K562 (cell line): ENCODE data around the gene PRM2. TPM values are rescaled to one million over a fixed set of nuclear protein-coding genes. Genes with fewer than 3 reads are reported as not detected.

Source experiments
- ATAC-seq: fragments of 200-7000 bp; cut with Tn5 transposase; 3 replicates; pipeline ENCODE4 v1.9.1; 2020; ENCODE audit warnings: moderate library complexity
- BruUV-seq: library from RNA; stranded (reverse); fragments of 400-500 nt; replicated peaks from 2 replicates; lab custom pipeline; 2021; lab: Mats Ljungman, UMichigan
- CTCF ChIA-PET: fragments of 300-600 bp; formaldehyde crosslinking; extraction: SDS; loops from one replicate; lab custom pipeline; 2021; ENCODE audit warnings: low intra/inter-chr PET ratio; lab: Yijun Ruan, JAX
- POLR2A ChIA-PET: fragments of 300-600, 350-650 bp; sonication (Branson Sonifier 250); formaldehyde crosslinking; extraction: SDS; loops from one replicate; lab custom pipeline; 2021; ENCODE audit warnings: antibody characterized with exemption, inconsistent platforms; lab: Yijun Ruan, JAX
- DNase-seq, 4 experiments: peaks; one replicate each; pipeline versions ENCODE4 v3.0.0 to v3.0.0-alpha.2; 2011 to 2018; ENCODE audit warnings: low spot score in 3 of 4, mixed read lengths in 3 of 4; ENCODE audit errors: extremely low read depth in 1 of 4
- FAIRE-seq: peaks from 2 replicates; lab custom pipeline; 2011; peaks lifted over from hg19 to GRCh38; lab: Jason Lieb, UNC
- H2AFZ ChIP-seq: 2 replicates; pipeline ENCODE4 v1.6.0; 2011; ENCODE audit warnings: low read depth, low read length, control low read depth, inconsistent platforms
- H3K27ac ChIP-seq: fragments of 200-600 bp; 3 replicates; pipeline ENCODE4 v1.8.0; 2011; ENCODE audit warnings: low read depth, mild to moderate bottlenecking, control low read depth, inconsistent platforms, low read length, moderate library complexity, mixed read lengths; ENCODE audit errors: extremely low read depth
- H3K27me3 ChIP-seq, 2 experiments: fragments of 300-600 bp in 1 of 2; 2 replicates in 1 of 2; 3 replicates in 1 of 2; pipeline versions ENCODE4 v1.6.0 to v1.8.0; 2011; ENCODE audit warnings: inconsistent platforms in 2 of 2, low read length in 2 of 2, mild to moderate bottlenecking in 1 of 2, mixed read lengths in 1 of 2, moderate library complexity in 1 of 2; ENCODE audit not compliant: control insufficient read depth in 2 of 2, insufficient read depth in 2 of 2
- H3K36me3 ChIP-seq: fragments of 300-600 bp; 3 replicates; pipeline ENCODE4 v1.8.0; 2011; ENCODE audit warnings: mild to moderate bottlenecking, low read length, inconsistent platforms; ENCODE audit not compliant: control insufficient read depth, insufficient read depth
- H3K4me1 ChIP-seq, 2 experiments: fragments of 200-600 bp in 1 of 2; replicated peaks in 1 of 2; 2 replicates in 1 of 2; 3 replicates in 1 of 2; pipeline versions ENCODE4 v1.5.1 to v1.8.0; 2011; ENCODE audit warnings: inconsistent platforms in 2 of 2, low read length in 2 of 2, mild to moderate bottlenecking in 1 of 2, mixed read lengths in 1 of 2, moderate library complexity in 1 of 2; ENCODE audit not compliant: control insufficient read depth in 2 of 2, insufficient read depth in 2 of 2
- H3K4me2 ChIP-seq: 2 replicates; pipeline ENCODE4 v1.6.1; 2011; ENCODE audit warnings: low read length, control low read depth, inconsistent platforms, mixed read lengths; ENCODE audit not compliant: insufficient read depth
- H3K4me3 ChIP-seq: fragments of 200-600 bp; sonication (generic), shearing (Covaris generic); 2 replicates; pipeline ENCODE4 v1.5.1; 2016; ENCODE audit warnings: control low read depth, inconsistent platforms
- H3K79me2 ChIP-seq: fragments of 200-600 bp; 3 replicates; pipeline ENCODE4 v1.8.0; 2011; ENCODE audit warnings: low read length, inconsistent platforms; ENCODE audit not compliant: control insufficient read depth, insufficient read depth
- H3K9ac ChIP-seq, 2 experiments: 2 replicates each; pipeline versions ENCODE4 v1.6.0 to v1.6.1; 2011; ENCODE audit warnings: low read depth in 2 of 2, low read length in 2 of 2, control low read depth in 1 of 2, inconsistent platforms in 1 of 2, mild to moderate bottlenecking in 1 of 2, mixed read lengths in 1 of 2; ENCODE audit not compliant: insufficient read depth in 1 of 2
- H3K9me1 ChIP-seq: one replicate; pipeline ENCODE4 v1.6.0; 2011; ENCODE audit warnings: inconsistent platforms, mild to moderate bottlenecking, low read length, moderate library complexity; ENCODE audit not compliant: control insufficient read depth, insufficient read depth
- H3K9me3 ChIP-seq: replicated peaks from 2 replicates; pipeline ENCODE4 v1.5.1; 2011; ENCODE audit warnings: low read depth, low read length, inconsistent platforms; ENCODE audit not compliant: control insufficient read depth, insufficient read depth
- H4K20me1 ChIP-seq: replicated peaks from 2 replicates; pipeline ENCODE4 v1.6.1; 2011; ENCODE audit warnings: low read length, inconsistent platforms, mixed read lengths; ENCODE audit not compliant: control insufficient read depth, insufficient read depth
- CBX2 ChIP-seq: fragments of 200-600 bp; sonication (generic); IDR thresholded peaks from one replicate; pipeline ENCODE4 v1.6.1; 2012; ENCODE audit warnings: mild to moderate bottlenecking, low read length, inconsistent platforms; ENCODE audit not compliant: insufficient read depth, poor library complexity, severe bottlenecking
- GTF2A2 ChIP-seq: IDR thresholded peaks from 2 replicates; pipeline ENCODE4 v1.6.1; 2016; ENCODE audit warnings: mild to moderate bottlenecking, missing genetic modification characterization, missing compliant biosample characterization
- LEF1 ChIP-seq: fragments of 450-650 bp; IDR thresholded peaks from 2 replicates; pipeline ENCODE4 v1.6.1; 2016; ENCODE audit warnings: mild to moderate bottlenecking
- NFE2 ChIP-seq: IDR thresholded peaks from 2 replicates; pipeline ENCODE4 v1.6.1; 2014; ENCODE audit warnings: antibody characterized with exemption, low read depth
- PHF21A ChIP-seq: fragments of 450-650 bp; IDR thresholded peaks from 2 replicates; pipeline ENCODE4 v1.6.1; 2017; ENCODE audit warnings: low read depth, borderline replicate concordance
- PML ChIP-seq: IDR thresholded peaks from 2 replicates; pipeline ENCODE4 v1.6.1; 2012; ENCODE audit warnings: low read length, inconsistent platforms
- RNF2 ChIP-seq: sonication (generic); IDR thresholded peaks from 2 replicates; pipeline ENCODE4 v1.6.1; 2016
- SMC3 ChIP-seq: conservative IDR thresholded peaks from 2 replicates; pipeline ENCODE4 v1.6.1; 2011; ENCODE audit warnings: low read depth, low read length, improper control_type of control experiment; ENCODE audit not compliant: insufficient read depth
- TEAD4 ChIP-seq, 2 experiments: sonication (generic) in 1 of 2; formaldehyde crosslinking in 1 of 2; IDR thresholded peaks; 2 replicates each; pipeline versions ENCODE4 v1.6.1 to v1.8.0; 2012 to 2022; ENCODE audit warnings: borderline replicate concordance in 1 of 2, inconsistent platforms in 1 of 2, low read length in 1 of 2, mild to moderate bottlenecking in 1 of 2, missing genetic modification reagents in 1 of 2
- ZNF316 ChIP-seq: fragments of 450-650 bp; IDR thresholded peaks from 2 replicates; pipeline ENCODE4 v1.6.1; 2016
- WGBS: fragments of 100-300 bp; shearing (Covaris generic); methylation state at CpG from one replicate; pipeline ENCODE4 v1.1.6; 2016; ENCODE audit warnings: low coverage, mixed read lengths; ENCODE audit not compliant: insufficient coverage; ENCODE audit errors: missing lambda C conversion rate; 5-methylcytosine and 5-hydroxymethylcytosine counted together
- in situ Hi-C: fragments of 300-500 bp; cut with MboI; formaldehyde crosslinking; loops from 4 replicates; pipeline ENCODE4 v1.15.0; 2018; ENCODE audit warnings: inconsistent platforms, mixed read lengths
- intact Hi-C: fragments of 100-400 bp; cut with micrococcal nuclease; formaldehyde crosslinking; loops from 2 replicates; pipeline ENCODE4 v1.14.2; 2022
- polyA plus RNA-seq, 8 experiments: library from polyadenylated mRNA; depleted of rRNA in 4 of 8; stranded (reverse) in 5 of 8; unstranded in 3 of 8; fragments of >200 nt; fragmentation: Nextera tagmentation in 2 of 8; fragmentation: Illumina TruSeq in 1 of 8; extraction: Ambion mirVana in 2 of 8; extraction: Trizol in 1 of 8; gene quantifications; 2 replicates each; pipeline versions ENCODE4 v1.2.1 to v1.2.3, GENCODE V29; 2011 to 2014; ENCODE audit warnings: inconsistent platforms in 1 of 8, missing spikeins in 1 of 8
- total RNA-seq, 7 experiments: library from RNA; depleted of rRNA in 6 of 7; stranded (reverse); fragments of >200 nt in 6 of 7; fragmentation: Illumina TruSeq in 2 of 7; extraction: Trizol in 2 of 7; gene quantifications; 2 replicates each; pipeline versions ENCODE4 v1.2.1 to v1.2.3, GENCODE V29; 2011 to 2021; ENCODE audit warnings: low replicate concordance in 1 of 7
- TF ChIP-seq, protein P1 (sequence below): fragments of 450-650 bp; IDR thresholded peaks from 2 replicates; pipeline ENCODE4 v1.6.1; 2016; ENCODE audit warnings: missing biosample characterization, missing genetic modification characterization
- TF ChIP-seq, protein P2 (sequence below): sonication (generic); IDR thresholded peaks from 2 replicates; pipeline ENCODE4 v1.6.1; 2016
- TF ChIP-seq, protein P3 (sequence below): fragments of 450-650 bp; IDR thresholded peaks from one replicate; pipeline ENCODE4 v1.6.1; 2018; ENCODE audit warnings: mild to moderate bottlenecking, moderate library complexity; ENCODE audit not compliant: partially characterized antibody

The PRM2 gene
- total and polyA plus RNA-seq, 9 of the 15 experiments (the other 6 are each of a cell fraction or from before 2014, with no cell fraction given): not detected

DNA sequence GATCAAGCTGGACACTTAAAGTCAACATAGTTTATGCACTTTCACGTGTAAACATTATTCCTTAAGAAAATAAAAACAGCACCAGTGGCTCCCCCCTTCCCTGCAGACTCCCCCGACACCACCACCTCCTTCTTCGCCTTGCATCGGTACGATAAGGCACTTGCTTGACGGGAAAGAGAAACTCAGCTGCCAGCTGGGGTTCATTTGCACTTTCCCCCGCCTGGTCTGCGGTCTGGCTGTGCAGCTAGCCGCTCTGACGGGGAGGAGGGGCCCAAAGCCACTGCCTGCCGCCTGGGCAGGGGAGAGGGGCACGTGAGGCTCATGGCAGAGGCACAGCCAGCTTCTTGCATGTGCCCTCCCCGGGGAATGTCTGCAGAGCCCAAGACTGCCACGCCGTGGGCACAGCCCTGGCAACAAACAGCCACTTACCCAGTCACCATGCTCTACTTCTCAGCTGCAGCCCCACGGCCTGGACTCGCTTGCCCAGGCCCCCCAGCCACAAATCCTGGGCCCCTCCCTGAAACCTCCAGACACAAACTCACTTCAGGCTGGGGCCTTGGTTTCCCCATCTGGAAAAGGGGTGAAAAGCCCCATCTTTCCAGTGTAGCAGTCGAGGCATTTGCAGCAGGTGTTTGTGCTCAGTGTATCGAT is 21.3 kb upstream of the PRM2 start:
- H3K36me3 ChIP-seq: no peaks in the 10 kb centered on the region
- BruUV-seq: no TSS peak
- H4K20me1 ChIP-seq: no peaks in the 10 kb centered on the region
- no peaks in the 10 kb centered on the region for H3K9me3 ChIP-seq
- ChIA-PET POLR2A (interaction anchor here (0.6 to 1.5 kb wide), 4 partner anchors 15 to 22 kb away, joined by 3 to 7 read pairs (median 4); partner anchors contain the start of gene PRM2), CTCF (no interaction called here)
- peak overlapping the region; percentile 47 for H3K4me2 ChIP-seq
- peak overlapping the region in 1 of 2 experiments; percentile 86; a peak in 2 of 4 replicates for H3K9ac ChIP-seq
- intact Hi-C loops: no loop called here
- H3K27me3 ChIP-seq: 0 out of 5 replicates have a peak, but pooled peaks cover 0 to 9% of the 10 kb centered on the region in 2 experiments
- FAIRE-seq: peak; percentile 78
- no peak overlapping the region for H3K4me3 ChIP-seq
- no peaks in the 10 kb centered on the region for H3K79me2 ChIP-seq
- H3K4me1 ChIP-seq: peaks cover 6 to 13% of the 10 kb centered on the region in 2 experiments; a peak in 4 of 5 replicates
- no peaks in the 10 kb centered on the region for H3K9me1 ChIP-seq
- peak; percentile 88 for ATAC-seq
- H3K27ac ChIP-seq: no peak overlapping the region
- in situ Hi-C loops: no loop called here
- H2AFZ ChIP-seq: peak overlapping the region; percentile 67
- 8% methylated on average over 18 of the region's 19 CpGs for WGBS
- DNase-seq: peak; percentile 65 to 74 (median 72)
- TF ChIP-seq PML (no peak), LEF1 (peak; percentile 39; the same call in 1 of the 2 replicates), GTF2A2 (tag) (no peak), ZNF316 (no peak), CBX2 (no peak), SMC3 (no peak), NFE2 (no peak), TEAD4 (IDR thresholded peaks at IDR 0.05; ENCODE audit: low read length) (peak; percentile 82), TEAD4 (CRISPR knock-in tag; IDR thresholded peaks at IDR 0.05; ENCODE audit: borderline replicate concordance) (no peak), PHF21A (no peak), RNF2 (peak; percentile 77; the same call in 1 of the 2 replicates)
- TF ChIP-seq, protein P1, sequence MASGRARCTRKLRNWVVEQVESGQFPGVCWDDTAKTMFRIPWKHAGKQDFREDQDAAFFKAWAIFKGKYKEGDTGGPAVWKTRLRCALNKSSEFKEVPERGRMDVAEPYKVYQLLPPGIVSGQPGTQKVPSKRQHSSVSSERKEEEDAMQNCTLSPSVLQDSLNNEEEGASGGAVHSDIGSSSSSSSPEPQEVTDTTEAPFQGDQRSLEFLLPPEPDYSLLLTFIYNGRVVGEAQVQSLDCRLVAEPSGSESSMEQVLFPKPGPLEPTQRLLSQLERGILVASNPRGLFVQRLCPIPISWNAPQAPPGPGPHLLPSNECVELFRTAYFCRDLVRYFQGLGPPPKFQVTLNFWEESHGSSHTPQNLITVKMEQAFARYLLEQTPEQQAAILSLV (tag): no peak
- TF ChIP-seq, protein P2, sequence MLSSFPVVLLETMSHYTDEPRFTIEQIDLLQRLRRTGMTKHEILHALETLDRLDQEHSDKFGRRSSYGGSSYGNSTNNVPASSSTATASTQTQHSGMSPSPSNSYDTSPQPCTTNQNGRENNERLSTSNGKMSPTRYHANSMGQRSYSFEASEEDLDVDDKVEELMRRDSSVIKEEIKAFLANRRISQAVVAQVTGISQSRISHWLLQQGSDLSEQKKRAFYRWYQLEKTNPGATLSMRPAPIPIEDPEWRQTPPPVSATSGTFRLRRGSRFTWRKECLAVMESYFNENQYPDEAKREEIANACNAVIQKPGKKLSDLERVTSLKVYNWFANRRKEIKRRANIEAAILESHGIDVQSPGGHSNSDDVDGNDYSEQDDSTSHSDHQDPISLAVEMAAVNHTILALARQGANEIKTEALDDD: no peak
- TF ChIP-seq, protein P3, sequence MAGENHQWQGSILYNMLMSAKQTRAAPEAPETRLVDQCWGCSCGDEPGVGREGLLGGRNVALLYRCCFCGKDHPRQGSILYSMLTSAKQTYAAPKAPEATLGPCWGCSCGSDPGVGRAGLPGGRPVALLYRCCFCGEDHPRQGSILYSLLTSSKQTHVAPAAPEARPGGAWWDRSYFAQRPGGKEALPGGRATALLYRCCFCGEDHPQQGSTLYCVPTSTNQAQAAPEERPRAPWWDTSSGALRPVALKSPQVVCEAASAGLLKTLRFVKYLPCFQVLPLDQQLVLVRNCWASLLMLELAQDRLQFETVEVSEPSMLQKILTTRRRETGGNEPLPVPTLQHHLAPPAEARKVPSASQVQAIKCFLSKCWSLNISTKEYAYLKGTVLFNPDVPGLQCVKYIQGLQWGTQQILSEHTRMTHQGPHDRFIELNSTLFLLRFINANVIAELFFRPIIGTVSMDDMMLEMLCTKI: no peak
